Urinary bladder (tissue), 4 donors: ENCODE measurements around the gene CYP39A1. TPM values are rescaled to one million over a fixed set of nuclear protein-coding genes. Genes with fewer than 3 reads are reported as not detected.
A peak's percentile ranks its signal among the peaks of the same experiment; 100 is the strongest.

Experiments
- DNase-seq: peaks from one replicate; pipeline ENCODE4 v3.0.0-alpha.2; 2015; ENCODE audit errors: extremely low spot score
- H3K27ac ChIP-seq: one replicate; pipeline ENCODE4 v1.5.1; 2013; ENCODE audit warnings: low read depth, mild to moderate bottlenecking, moderate library complexity
- H3K36me3 ChIP-seq: one replicate; pipeline ENCODE4 v1.6.1; 2013; ENCODE audit warnings: mild to moderate bottlenecking, moderate library complexity; ENCODE audit not compliant: insufficient read depth
- H3K4me1 ChIP-seq: one replicate; pipeline ENCODE4 v1.6.1; 2013; ENCODE audit warnings: mild to moderate bottlenecking, moderate library complexity; ENCODE audit not compliant: insufficient read depth
- H3K4me3 ChIP-seq: one replicate; pipeline ENCODE4 v1.5.1; 2013; ENCODE audit warnings: low read depth, low read length
- WGBS: extraction: QIAGEN DNeasy Blood & Tissue Kit; methylation state at CpG from one replicate; pipeline ENCODE4 v1.1.7; 2013; 5-methylcytosine and 5-hydroxymethylcytosine counted together
- polyA plus RNA-seq: library from polyadenylated mRNA; stranded (reverse); fragments of 200-250 nt; gene quantifications from one replicate; pipeline ENCODE4 v1.2.3, GENCODE V29; 2013
- total RNA-seq: library from RNA; depleted of rRNA; stranded (reverse); fragments of >200 nt; gene quantifications from one replicate; pipeline ENCODE4 v1.2.3, GENCODE V29; 2014
- donor health status: healthy with polysubstance abuse.
- donor health status: healthy.

Gene CYP39A1
- total and polyA plus RNA-seq, 2 donors: 4.3 to 13.3 TPM

GRCh38 chr6:46592740-46593139, 59.9 kb downstream of the CYP39A1 start:
- no peaks in the 10 kb centered on the region for H3K4me1 ChIP-seq
- no peak overlapping the region for H3K4me3 ChIP-seq
- H3K36me3 ChIP-seq: no peaks in the 10 kb centered on the region
- no peak for DNase-seq
- H3K27ac ChIP-seq: no peak overlapping the region

- DNase-seq: no peak
- 58% methylated on average over 3 of the region's 3 CpGs for WGBS
Observed at GRCh38 chr6:46592046-46592445, 60.6 kb downstream of the CYP39A1 start.

GRCh38 chr6:46590765-46591164, 61.9 kb downstream of the CYP39A1 start:
- Histone ChIP-seq H3K4me1 (no peaks in the 10 kb centered on the region), H3K27ac (no peak overlapping the region), H3K4me3 (no peak overlapping the region), H3K36me3 (no peaks in the 10 kb centered on the region)
- no peak for DNase-seq

More at GRCh38 chr6:46592046-46592445, 60.6 kb downstream of the CYP39A1 start:
- H3K4me3 ChIP-seq: no peak overlapping the region
- H3K36me3 ChIP-seq: no peaks in the 10 kb centered on the region
- no peak overlapping the region for H3K27ac ChIP-seq
- no peaks in the 10 kb centered on the region for H3K4me1 ChIP-seq

- WGBS: 28% methylated on average over 2 of the region's 2 CpGs
- no peak for DNase-seq
- H3K27ac ChIP-seq: no peak overlapping the region
- peaks cover 1% of the 10 kb centered on the region for H3K4me1 ChIP-seq
- no peak overlapping the region for H3K4me3 ChIP-seq
- H3K36me3 ChIP-seq: no peaks in the 10 kb centered on the region
Observed at GRCh38 chr6:46586906-46587305, 65.7 kb downstream of the CYP39A1 start.

DNA sequence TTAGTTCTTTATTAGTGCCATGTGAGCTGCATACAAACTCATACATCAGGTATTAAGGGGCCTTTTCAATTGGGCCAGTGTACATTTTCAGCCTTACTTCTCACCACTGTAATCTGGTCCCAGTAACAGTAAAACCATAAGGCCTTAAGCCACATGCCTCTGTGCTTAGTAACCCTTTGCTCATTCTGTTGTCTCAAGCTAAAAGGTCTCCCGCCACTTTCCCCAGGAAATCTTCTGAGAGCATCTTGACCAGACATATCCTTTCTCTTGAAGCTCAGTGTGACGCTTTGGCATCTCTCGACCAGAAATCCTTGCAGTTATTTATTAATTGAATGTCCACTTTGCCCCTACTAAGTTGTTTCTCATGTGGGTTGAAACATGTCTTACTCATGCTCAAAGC, 68.0 kb downstream of the CYP39A1 start:
- Histone ChIP-seq H3K4me3 (no peak overlapping the region), H3K36me3 (no peaks in the 10 kb centered on the region), H3K4me1 (peaks cover 4% of the 10 kb centered on the region), H3K27ac (no peak overlapping the region)
- DNase-seq: no peak
- WGBS: 98% methylated on average over 3 of the region's 3 CpGs

- Histone ChIP-seq H3K4me1 (peaks cover 4% of the 10 kb centered on the region), H3K4me3 (no peak overlapping the region), H3K27ac (peak overlapping the region; percentile 15), H3K36me3 (no peaks in the 10 kb centered on the region)
- 72% methylated on average over 4 of the region's 4 CpGs for WGBS
- no peak for DNase-seq
Observed at GRCh38 chr6:46583721-46584120, 68.9 kb downstream of the CYP39A1 start.

DNA sequence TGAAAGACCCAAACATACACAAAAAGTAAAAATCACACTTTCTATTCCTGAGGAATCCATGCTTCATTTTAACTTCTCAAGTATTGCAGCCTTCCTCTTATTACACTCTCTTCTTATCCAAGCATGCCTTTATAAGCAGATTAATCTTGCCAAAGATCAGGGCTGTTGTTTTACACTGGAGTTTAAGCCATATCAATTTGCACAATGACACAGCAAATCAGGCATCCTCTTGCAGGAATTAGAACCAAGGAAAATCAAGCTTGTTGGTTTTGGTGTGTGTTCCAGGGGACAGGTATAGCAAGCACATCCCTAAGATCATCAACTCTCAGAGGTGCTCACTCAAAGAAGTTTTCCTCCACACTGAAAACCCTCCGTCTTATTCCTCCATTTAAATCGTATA, 69.5 kb downstream of the CYP39A1 start:
- Histone ChIP-seq H3K4me3 (no peak overlapping the region), H3K36me3 (no peaks in the 10 kb centered on the region), H3K27ac (peak overlapping the region; percentile 38), H3K4me1 (peaks cover 4% of the 10 kb centered on the region)
- no peak for DNase-seq
- 63% methylated on average over 2 of the region's 2 CpGs for WGBS

DNA sequence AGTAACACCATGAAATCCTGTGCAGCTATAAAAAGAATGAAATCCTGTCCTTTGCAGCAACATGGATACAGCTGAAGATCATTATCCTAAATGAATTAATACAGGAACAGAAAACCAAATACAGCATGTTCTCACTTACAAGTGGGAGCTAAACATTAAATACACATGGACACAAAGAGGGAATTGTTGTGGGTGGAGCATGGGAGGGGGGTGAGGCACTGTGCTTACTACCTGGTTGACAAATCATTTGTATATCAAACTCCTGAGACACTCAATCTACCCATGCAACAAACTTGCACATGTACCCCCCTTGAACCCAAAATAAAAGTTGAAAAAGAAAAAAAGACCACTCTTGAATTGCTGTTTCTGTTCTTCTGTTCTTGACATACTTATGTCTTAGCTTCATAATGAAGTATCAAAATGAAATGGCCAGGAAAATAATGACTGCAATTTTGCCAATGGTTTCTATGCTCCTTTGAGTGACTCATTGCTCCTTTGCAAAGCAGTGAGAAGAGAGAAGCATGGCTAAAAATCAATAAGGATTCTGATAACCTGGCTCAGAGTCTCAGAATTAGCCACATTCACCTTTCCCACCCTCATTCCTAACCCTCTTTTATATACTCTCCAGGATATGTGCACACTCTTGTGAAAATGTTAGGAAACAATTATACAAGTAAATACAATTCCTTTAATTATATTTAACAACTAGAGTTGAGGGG, 71.0 kb downstream of the CYP39A1 start:
- Histone ChIP-seq H3K4me1 (peaks cover 4% of the 10 kb centered on the region), H3K4me3 (no peak overlapping the region)
- DNase-seq: no peak

DNA sequence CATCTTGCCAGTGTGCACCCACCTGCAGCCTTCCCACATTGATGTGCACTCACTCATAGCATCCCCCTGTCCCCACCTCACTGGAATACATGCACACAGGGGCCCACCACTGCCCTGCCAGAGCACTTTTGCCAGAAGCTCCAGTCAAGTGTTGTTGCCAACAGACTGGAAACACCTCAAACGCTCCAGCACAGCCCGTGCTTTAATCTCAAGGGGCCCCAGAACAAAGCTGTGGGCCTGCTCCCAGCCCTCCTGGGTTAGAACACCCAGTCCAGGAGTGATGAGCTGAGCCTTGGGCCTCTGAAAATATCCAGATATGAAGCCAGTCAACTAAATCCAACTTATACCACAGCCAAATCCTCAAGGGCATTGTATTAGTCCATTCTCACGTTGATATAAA, 77.1 kb downstream of the CYP39A1 start:
- no peaks in the 10 kb centered on the region for H3K4me1 ChIP-seq
- H3K36me3 ChIP-seq: no peaks in the 10 kb centered on the region
- H3K27ac ChIP-seq: no peak overlapping the region
- WGBS: 89% methylated on average over 3 of the region's 3 CpGs
- no peak for DNase-seq
- no peak overlapping the region for H3K4me3 ChIP-seq

More for the DNA sequence above, 71.0 kb downstream of the CYP39A1 start:
- no peaks in the 10 kb centered on the region for H3K36me3 ChIP-seq
- H3K27ac ChIP-seq: no peak overlapping the region

DNA sequence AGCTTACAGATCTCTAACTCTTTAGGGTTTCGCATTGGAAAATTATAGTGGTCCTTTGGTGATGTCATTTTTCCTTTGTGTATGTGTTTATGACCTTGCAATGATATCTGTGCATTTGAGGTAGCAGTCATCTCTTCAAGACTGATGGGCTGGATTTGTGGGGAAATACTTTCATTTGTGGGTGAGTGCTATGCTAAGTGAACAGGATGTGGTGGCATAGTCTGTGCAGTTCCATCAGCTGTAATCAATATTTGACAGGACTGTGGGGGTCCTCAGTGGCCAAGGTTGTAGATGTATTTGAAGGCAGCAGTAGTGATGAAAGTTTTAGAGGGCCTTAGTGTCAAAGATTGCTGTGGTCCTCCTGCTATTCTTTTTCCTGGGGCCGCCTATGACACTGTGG, 79.5 kb downstream of the CYP39A1 start:
- 48% methylated on average over 2 of the region's 2 CpGs for WGBS
- Histone ChIP-seq H3K27ac (no peak overlapping the region), H3K4me3 (no peak overlapping the region), H3K36me3 (no peaks in the 10 kb centered on the region), H3K4me1 (no peaks in the 10 kb centered on the region)
- no peak for DNase-seq

DNA sequence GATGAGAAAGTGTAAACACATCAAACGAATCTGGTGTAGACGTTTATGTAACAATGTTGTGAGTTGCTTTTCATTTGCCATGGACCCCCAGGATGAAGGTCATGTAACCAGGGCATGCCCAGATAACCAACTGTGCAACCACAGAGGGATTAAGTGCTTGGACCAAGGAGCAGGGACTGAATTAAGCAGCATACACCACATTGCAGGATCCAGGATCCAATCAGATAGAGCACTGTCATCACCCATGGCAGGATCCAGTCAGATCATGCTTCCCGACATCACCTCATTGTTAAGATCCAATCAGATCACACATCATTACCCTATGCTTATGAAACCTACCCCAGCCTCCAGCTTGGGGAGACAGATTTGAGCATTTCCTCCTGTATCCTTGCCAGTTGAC, 87.1 kb downstream of the CYP39A1 start:
- Histone ChIP-seq H3K27ac (no peak overlapping the region), H3K4me3 (no peak overlapping the region), H3K4me1 (no peaks in the 10 kb centered on the region), H3K36me3 (no peaks in the 10 kb centered on the region)
- 79% methylated on average over 3 of the region's 3 CpGs for WGBS
- DNase-seq: no peak

DNA sequence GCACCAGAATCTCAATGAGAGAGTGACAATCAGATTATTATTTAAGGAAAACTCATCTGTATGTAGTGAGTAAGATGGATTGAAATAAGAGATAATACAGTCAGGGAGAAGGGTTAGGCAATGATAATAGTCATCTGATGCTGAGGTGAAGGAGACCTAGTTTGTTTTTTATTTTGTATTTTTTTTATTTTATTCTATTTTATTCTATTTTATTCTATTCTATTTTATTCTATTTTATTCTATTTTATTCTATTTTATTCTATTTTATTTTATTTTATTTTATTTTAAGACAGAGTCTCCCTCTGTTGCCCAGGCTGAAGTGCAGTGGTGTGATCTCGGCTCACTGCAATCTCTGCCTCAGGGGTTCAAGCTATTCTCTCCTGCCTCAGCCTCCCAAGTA, 88.7 kb downstream of the CYP39A1 start:
- DNase-seq: no peak
- 96% methylated on average over 1 of the region's 1 CpG for WGBS
- H3K27ac ChIP-seq: no peak overlapping the region
- no peak overlapping the region for H3K4me3 ChIP-seq
- H3K4me1 ChIP-seq: no peaks in the 10 kb centered on the region
- no peaks in the 10 kb centered on the region for H3K36me3 ChIP-seq

- no peak overlapping the region for H3K27ac ChIP-seq
- WGBS: 76% methylated on average over 4 of the region's 4 CpGs
- no peak overlapping the region for H3K4me3 ChIP-seq
- DNase-seq: no peak
- no peaks in the 10 kb centered on the region for H3K4me1 ChIP-seq
- no peaks in the 10 kb centered on the region for H3K36me3 ChIP-seq
Observed at GRCh38 chr6:46556053-46556452, 96.6 kb downstream of the CYP39A1 start.

GRCh38 chr6:46555129-46555528, 97.5 kb downstream of the CYP39A1 start:
- no peak for DNase-seq
- no peak overlapping the region for H3K4me3 ChIP-seq
- H3K4me1 ChIP-seq: no peaks in the 10 kb centered on the region
- H3K36me3 ChIP-seq: no peaks in the 10 kb centered on the region
- 74% methylated on average over 1 of the region's 1 CpG for WGBS
- no peak overlapping the region for H3K27ac ChIP-seq

- Histone ChIP-seq H3K4me3 (no peak overlapping the region), H3K27ac (no peak overlapping the region), H3K36me3 (peaks cover 2% of the 10 kb centered on the region), H3K4me1 (no peaks in the 10 kb centered on the region)
- no peak for DNase-seq
Observed at GRCh38 chr6:46549155-46549554, 103.5 kb downstream of the CYP39A1 start.
